GM19193 (cell line): ENCODE data around the gene PMFBP1.

Source experiments
- POLR2A ChIP-seq: IDR thresholded peaks from 4 replicates; pipeline ENCODE4 v1.6.1; 2011; ENCODE audit not compliant: insufficient read depth, insufficient read length; ENCODE audit errors: extremely low read depth

The PMFBP1 gene

DNA sequence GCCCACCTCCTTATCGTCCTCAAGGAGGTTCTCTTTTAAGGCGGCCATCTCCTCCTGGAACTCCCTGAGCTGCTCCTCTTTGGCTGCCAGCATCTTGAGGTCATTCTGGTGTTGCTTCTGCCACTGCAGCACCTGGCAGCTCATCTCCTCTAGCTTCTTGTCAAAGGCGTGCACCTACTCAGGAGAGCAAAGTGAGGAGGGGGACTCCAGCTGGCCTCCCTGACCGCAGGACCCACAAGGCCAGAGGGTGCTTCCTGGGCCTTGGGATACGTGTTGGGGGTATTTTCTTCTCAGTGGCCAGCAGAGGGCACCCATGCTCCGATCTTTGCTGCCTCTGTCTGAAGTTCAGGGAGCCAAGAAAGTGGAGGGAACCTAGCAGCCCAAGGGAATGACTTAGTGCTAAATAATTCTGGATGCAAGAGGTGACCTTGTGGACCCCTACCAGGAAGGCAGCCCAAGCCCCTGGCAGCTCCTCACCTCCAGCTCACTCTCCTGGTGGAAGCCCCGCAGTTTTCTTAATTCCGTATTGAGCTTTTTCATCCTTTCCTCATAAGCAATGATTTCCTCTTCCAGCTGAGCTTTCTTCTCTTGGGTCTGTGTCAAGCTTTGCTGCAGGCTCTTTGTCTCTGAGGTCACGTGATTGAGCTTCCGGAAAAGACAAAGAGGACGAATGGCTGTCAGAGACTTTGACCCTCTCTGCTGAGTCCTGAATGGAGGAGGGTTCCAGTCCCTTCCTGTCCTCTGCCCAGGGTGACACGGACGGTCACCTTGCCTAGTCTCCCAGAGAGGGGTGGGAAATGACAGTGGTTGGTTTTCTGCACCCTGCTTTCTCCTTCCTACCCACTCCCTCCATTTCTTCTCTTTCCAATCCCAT lies 47.0 kb downstream of the PMFBP1 start:
- no peak for TF ChIP-seq POLR2A

GRCh38 chr16:72124148-72124547 lies 47.8 kb downstream of the PMFBP1 start:
- TF ChIP-seq POLR2A: no peak

GRCh38 chr16:72123426-72123825 lies 48.5 kb downstream of the PMFBP1 start:
- TF ChIP-seq POLR2A: no peak

GRCh38 chr16:72122916-72123315 lies 49.0 kb downstream of the PMFBP1 start:
- TF ChIP-seq POLR2A: no peak

DNA sequence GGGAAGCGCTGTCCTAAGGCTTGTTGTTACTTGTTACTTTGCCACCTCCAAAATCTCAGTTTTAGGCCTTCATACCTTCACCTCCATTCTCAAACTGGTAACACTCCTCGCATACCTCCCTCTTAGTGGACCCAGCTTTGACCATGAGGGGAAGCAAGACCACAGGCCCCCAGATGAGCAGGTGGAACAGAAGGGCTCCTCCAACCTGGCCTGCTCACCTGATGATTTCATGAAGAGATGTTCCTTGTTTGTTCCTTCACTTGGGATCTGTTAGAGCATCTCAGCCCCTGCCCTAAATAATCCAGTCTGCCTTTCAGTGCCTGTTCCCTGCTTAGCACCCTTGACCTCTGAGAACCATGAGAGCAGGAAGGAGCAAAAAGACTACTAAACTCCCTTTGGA lies 49.6 kb downstream of the PMFBP1 start:
- TF ChIP-seq POLR2A: no peak

DNA sequence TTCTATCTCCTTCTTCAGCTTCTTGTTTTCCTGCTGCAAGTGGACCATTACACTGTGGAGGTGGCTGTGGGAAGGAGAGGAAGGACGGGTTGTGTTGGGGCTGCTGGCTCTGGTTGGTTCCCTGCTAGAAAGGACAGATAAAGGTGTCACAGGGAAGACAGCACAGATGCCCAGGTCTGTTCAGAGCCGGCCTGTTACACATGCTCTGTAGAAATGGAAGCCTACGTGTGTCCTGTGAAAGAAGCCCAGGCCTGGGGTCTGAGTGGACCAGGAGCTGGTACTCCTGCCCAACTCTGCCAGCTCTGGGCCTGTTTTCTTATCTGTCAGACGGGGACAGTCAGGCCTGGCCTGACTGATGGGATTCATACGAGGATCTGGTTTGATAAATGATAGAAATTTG lies 51.9 kb downstream of the PMFBP1 start:
- TF ChIP-seq POLR2A: no peak

GRCh38 chr16:72113616-72113945 lies 58.4 kb downstream of the PMFBP1 start:
- TF ChIP-seq POLR2A: no peak

GRCh38 chr16:72112906-72113615 lies 58.9 kb downstream of the PMFBP1 start:
- no peak for TF ChIP-seq POLR2A

GRCh38 chr16:72112452-72112792 lies 59.5 kb downstream of the PMFBP1 start:
- TF ChIP-seq POLR2A: no peak

DNA sequence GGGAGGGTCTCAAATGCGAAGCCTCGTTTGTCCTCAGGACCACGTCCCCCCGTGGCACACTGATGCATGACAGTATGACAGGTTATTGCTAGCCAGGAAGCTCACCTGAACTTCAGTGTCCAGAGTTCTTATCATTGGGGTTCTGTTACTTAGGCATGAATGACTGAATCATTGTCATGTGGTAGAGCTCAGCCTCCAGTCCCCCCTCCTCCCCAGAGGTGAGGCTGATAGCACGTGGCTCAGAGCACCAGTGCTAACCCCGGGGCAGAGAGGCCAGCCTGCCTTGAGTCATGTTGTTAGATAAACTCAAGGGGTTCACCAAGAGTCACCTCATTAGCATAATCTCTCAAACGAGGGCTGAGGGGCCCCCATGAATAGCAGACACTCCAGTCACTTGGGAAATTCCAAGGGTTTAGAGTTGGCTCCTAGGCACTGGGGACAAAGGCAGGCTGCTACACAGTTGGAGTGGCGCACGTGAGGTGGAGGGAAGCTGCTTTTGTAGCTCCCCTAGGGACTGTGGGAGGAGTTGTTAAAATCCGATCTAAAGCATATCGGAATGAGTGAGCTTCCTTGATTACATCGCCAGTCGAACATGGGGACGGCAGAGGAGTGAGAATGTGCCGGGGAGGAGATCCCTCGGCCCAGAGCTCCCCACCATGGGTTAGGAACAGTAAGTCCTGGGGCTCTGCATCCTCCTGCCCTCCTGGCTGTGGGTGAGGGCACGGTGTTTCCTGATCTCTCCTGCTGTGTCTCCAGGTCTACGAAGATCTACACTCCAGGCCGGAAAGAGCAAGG lies 60.1 kb downstream of the PMFBP1 start:
- TF ChIP-seq POLR2A: no peak

DNA sequence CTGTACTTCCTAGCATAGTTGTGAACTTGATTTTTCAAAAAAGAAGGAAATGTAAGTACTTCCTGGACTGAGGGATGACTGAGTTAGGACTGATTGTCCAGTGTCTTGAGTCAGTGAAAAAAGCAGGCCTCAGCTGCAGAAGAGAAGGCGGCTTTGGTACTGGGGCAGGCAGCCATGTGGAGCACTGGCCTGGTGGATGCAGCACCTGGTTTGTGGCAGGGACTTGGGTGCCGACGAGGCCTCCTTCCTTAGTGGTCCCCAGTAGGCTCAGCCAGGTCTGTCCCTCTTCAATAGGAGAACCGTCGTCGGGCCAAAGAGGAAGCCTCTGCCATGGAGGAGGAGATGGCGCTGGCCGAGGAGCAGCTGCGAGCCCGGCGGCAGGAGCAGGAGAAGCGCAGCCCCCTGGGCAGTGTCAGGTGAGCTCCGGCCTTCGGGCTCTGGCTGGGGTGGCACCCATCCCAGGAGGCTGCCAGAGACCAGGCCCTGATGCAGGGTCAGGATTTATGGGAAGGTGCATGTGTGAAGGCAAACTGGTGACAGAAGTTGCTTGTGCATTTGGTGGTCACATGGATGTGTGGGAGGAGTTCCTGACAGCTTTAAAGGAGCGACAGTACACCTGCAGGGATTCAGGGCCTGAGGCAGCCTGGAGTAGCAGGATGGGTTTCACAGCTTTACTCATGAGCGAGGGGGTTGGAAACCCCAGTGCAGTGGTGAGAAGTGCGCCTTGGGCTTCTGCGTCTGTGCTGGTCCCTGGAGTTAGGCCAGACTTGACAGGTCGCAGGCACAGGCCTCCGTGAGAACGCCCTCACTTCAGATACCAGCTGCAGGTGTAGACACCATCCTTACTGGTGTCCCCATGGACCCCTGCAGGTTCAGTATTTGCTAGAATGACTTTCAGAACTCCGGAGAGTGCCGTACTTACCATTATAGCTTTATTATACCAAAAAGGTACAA lies 61.0 kb downstream of the PMFBP1 start:
- TF ChIP-seq POLR2A: no peak

DNA sequence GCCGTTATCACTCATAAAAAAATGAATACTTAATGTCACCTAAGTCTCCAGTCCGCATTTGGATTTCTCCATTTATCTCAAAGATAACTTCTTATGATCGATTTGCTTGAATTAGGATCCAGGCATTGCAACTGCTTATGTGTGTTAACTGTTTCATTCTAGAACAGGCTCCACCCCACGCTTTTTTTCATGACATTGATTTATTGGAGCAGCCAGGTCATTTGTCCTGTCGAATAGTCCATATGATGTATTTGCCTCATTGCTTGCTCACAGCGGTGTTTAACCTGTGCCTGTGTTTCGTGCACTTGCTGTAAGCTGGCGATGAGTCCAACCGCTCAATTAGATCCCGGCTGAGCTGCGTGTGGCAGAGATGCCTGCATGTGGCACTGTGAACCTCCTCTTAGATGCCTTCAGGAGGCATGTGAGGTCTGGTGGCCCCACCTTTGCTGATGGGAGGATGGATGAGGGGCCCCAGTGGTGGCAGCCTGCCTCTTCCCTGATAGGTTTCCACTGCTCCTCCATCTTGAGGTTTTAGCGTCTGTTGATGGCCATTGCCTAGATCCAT lies 61.9 kb downstream of the PMFBP1 start:
- TF ChIP-seq POLR2A: no peak

DNA sequence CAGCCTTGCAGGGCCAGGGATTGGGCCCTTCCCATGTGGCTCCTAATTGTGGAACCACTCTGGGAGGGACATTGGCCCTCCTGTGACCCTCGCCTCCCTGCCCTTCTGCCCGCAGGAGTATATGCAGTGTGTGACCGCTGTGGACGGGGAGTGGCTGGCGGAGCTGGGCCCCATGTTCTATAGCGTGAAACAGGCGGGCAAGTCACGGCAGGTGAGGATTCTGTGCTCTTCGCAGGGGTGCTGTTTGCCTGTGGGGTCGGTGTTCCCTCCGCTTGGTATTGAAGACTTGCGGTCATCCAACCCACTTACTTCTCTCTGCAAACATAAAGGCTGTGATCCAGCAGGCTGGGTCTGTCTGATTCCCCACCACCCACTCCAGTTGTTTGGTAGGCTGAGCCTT lies 62.7 kb downstream of the PMFBP1 start:
- no peak for TF ChIP-seq POLR2A

DNA sequence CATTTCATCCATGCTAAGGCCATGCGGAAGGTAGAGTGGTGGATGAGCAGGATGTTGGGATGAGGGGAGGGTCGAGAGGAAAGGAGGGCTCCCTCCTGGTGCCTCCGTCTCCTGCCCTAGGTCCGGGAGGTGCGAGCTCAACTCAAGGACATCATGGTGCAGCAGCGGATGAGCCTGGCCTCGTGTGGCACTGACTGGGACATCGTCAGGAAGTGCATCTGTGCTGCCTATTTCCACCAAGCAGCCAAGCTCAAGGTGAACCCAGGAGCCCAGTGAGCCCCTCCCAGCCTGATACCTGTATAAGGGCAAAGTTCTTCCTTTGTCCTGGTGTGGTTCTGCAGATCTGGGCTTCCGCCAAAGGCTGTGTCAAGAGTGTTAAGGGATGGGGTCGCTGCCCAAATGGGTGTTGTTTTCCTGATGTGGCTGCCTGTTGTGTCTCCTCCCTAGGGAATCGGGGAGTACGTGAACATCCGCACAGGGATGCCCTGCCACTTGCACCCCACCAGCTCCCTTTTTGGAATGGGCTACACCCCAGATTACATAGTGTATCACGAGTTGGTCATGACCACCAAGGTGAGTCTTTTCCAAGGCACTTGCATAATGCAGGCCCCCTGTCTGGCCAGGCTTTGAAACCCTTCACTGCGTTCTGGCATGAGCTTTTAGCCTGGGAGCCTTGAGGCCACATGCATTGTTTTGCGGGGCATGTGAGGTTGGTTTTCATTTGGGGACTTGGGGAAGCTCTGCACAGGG lies 63.4 kb downstream of the PMFBP1 start:
- no peak for TF ChIP-seq POLR2A

GRCh38 chr16:72107371-72107770 lies 64.6 kb downstream of the PMFBP1 start:
- TF ChIP-seq POLR2A: no peak
